HepG2 (cell line): Measurements from ENCODE around the gene CCDC66.

ENCODE experiments used
- CBX5 ChIP-seq: sonication (generic); formaldehyde crosslinking; IDR thresholded peaks from 2 replicates; pipeline ENCODE4 v1.4.0; 2020; ENCODE audit warnings: missing genetic modification reagents, borderline replicate concordance
- IKZF4 ChIP-seq: sonication (generic); formaldehyde crosslinking; IDR thresholded peaks from 2 replicates; pipeline ENCODE4 v1.5.1; 2020; ENCODE audit warnings: borderline replicate concordance, mild to moderate bottlenecking, low read depth, missing genetic modification reagents; ENCODE audit errors: not compliant biosample characterization
- ZBTB44 ChIP-seq: sonication (generic); formaldehyde crosslinking; IDR thresholded peaks from 2 replicates; pipeline ENCODE4 v1.4.0; 2020; ENCODE audit warnings: missing genetic modification reagents
- ZNF337 ChIP-seq: sonication (generic); formaldehyde crosslinking; IDR thresholded peaks from 2 replicates; pipeline ENCODE4 v1.5.1; 2020; ENCODE audit warnings: missing genetic modification reagents, low read depth, mild to moderate bottlenecking, borderline replicate concordance
- ZNF609 ChIP-seq: sonication (generic); formaldehyde crosslinking; IDR thresholded peaks from 2 replicates; pipeline ENCODE4 v1.4.0; 2020; ENCODE audit warnings: mild to moderate bottlenecking, missing genetic modification reagents, borderline replicate concordance

GRCh38 chr3:56624725-56625124 is 67.8 kb downstream of the CCDC66 start:
- TF ChIP-seq ZNF609 (no peak), ZBTB44 (CRISPR knock-in tag) (no peak), CBX5 (no peak), ZNF337 (CRISPR knock-in tag) (no peak), IKZF4 (CRISPR knock-in tag) (no peak)
